ENCODE results near the gene C3orf20. TPM values are rescaled to one million over a fixed set of nuclear protein-coding genes. Genes with fewer than 3 reads are reported as not detected.

The C3orf20 gene
- total and polyA plus RNA-seq, 2 of the 13 experiments (the other 11 are each of a cell fraction or from before 2014, with no cell fraction given) = 0.03 to 0.04 TPM

DNA sequence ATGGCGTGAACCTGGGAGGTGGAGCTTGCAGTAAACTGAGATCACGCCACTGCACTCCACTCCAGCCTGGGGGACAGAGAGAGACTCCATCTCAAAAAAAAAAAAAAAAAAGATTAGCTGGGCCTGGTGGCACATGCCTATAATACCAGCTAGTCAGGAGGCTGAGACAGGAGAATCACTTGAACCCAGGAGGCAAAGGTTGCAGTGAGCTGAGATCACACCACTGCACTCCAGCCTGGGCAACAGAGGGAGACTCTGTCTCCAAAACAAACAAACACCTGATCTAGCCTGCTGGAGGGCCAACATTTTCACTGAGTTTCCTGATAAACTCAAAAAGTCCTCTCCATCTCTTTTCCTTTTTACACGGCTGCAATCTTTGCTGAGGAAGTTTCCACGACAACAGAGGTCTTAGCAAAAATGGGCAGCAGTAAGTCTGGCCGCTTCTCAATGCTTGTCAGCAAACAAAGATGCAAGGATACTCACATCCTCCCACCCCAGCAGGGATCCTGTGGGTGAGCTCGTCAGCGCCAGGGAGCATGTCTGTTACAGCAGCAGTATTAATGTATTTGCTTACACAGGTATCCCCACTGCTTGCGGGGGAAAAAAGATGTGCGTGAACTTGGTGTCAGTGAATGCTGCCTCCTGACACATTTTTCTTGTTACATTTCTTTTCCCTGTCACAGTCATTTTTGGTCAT, 44.4 kb upstream of the C3orf20 start (continued):
- TF ChIP-seq, protein P1, sequence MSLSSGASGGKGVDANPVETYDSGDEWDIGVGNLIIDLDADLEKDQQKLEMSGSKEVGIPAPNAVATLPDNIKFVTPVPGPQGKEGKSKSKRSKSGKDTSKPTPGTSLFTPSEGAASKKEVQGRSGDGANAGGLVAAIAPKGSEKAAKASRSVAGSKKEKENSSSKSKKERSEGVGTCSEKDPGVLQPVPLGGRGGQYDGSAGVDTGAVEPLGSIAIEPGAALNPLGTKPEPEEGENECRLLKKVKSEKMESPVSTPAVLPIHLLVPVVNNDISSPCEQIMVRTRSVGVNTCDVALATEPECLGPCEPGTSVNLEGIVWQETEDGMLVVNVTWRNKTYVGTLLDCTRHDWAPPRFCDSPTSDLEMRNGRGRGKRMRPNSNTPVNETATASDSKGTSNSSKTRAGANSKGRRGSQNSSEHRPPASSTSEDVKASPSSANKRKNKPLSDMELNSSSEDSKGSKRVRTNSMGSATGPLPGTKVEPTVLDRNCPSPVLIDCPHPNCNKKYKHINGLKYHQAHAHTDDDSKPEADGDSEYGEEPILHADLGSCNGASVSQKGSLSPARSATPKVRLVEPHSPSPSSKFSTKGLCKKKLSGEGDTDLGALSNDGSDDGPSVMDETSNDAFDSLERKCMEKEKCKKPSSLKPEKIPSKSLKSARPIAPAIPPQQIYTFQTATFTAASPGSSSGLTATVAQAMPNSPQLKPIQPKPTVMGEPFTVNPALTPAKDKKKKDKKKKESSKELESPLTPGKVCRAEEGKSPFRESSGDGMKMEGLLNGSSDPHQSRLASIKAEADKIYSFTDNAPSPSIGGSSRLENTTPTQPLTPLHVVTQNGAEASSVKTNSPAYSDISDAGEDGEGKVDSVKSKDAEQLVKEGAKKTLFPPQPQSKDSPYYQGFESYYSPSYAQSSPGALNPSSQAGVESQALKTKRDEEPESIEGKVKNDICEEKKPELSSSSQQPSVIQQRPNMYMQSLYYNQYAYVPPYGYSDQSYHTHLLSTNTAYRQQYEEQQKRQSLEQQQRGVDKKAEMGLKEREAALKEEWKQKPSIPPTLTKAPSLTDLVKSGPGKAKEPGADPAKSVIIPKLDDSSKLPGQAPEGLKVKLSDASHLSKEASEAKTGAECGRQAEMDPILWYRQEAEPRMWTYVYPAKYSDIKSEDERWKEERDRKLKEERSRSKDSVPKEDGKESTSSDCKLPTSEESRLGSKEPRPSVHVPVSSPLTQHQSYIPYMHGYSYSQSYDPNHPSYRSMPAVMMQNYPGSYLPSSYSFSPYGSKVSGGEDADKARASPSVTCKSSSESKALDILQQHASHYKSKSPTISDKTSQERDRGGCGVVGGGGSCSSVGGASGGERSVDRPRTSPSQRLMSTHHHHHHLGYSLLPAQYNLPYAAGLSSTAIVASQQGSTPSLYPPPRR (CRISPR knock-in tag; IDR thresholded peaks at IDR 0.05; ENCODE audit: borderline replicate concordance) = no peak
- no peak for TF ChIP-seq HHEX (CRISPR knock-in tag; IDR thresholded peaks at IDR 0.05)

GRCh38 chr3:14631101-14631497, 43.8 kb upstream of the C3orf20 start:
- Histone ChIP-seq H3K4me2 (ENCODE audit: low read depth, low read length) (peak overlapping the region; percentile 32; the same call in 1 of the 2 replicates), H3K9ac (ENCODE audit: insufficient read depth, low read depth, low read length) (no peak overlapping the region), H3K4me1 (ENCODE audit: insufficient read depth, low read length) (peaks cover 57% of the 10 kb centered on the region), H3K27ac (ENCODE audit: extremely low read length, insufficient read depth, low read length) (peak overlapping the region; percentile 58), H3K9me3 (ENCODE audit: low read length) (peaks cover 6% of the 10 kb centered on the region; the same call in 1 of the 2 replicates), H4K20me1 (ENCODE audit: insufficient read depth, low read length) (no peaks in the 10 kb centered on the region), H3K27me3 (ENCODE audit: control insufficient read depth in 1 of 2, insufficient read depth in 2 of 2, low read length in 2 of 2) (peaks cover 1 to 13% of the 10 kb centered on the region in 2 experiments; a peak in 2 of 5 replicates), H3K79me2 (ENCODE audit: insufficient read depth, low read length) (no peaks in the 10 kb centered on the region), H2AFZ (ENCODE audit: low read length) (no peak overlapping the region), H3K4me3 (replicated peaks in 1 of 3; ENCODE audit: insufficient read depth in 1 of 3, low read depth in 2 of 3, low read length in 3 of 3) (no peak overlapping the region), H3K36me3 (replicated peaks in 1 of 2; ENCODE audit: control insufficient read depth in 1 of 2, insufficient read depth in 2 of 2, low read length in 2 of 2) (no peaks in the 10 kb centered on the region)
- ChIA-PET POLR2A (interaction anchor here (1.7 kb wide), 1 partner anchor 20 kb away, joined by 18 read pairs; the partner anchor contains the start of gene CCDC174), CTCF (ENCODE audit: low intra/inter-chr PET ratio, low total read pairs) (no interaction called here)
- no peak for ATAC-seq
- WGBS (ENCODE audit: low lambda C conversion rate) = 39% methylated on average over 3 of the region's 5 CpGs
- TF ChIP-seq RBAK (CRISPR knock-in tag; IDR thresholded peaks at IDR 0.05) = peak; percentile 95
- no peak for TF ChIP-seq ZNF616 (CRISPR knock-in tag; IDR thresholded peaks at IDR 0.05; ENCODE audit: low read depth)
- TF ChIP-seq CBX2 (IDR thresholded peaks at IDR 0.05; ENCODE audit: low read depth, low read length) = no peak
- TF ChIP-seq CBX2 (CRISPR knock-in tag; IDR thresholded peaks at IDR 0.05; ENCODE audit: low read depth) = no peak
- no peak for TF ChIP-seq KLF12 (CRISPR knock-in tag; IDR thresholded peaks at IDR 0.05; ENCODE audit: borderline replicate concordance)
- BruUV-seq (replicated peaks) = no TSS peak
- FAIRE-seq = no peak
- no peak for DNase-seq (ENCODE audit: low spot score)
- intact Hi-C loops (cut with micrococcal nuclease; ENCODE audit: unreplicated experiment) = loop anchor here (5.0 kb wide), 1 partner anchor 291 kb away; no protein-coding TSS in a partner anchor
- in situ Hi-C loops (cut with HindIII; ENCODE audit: extremely low pct_ligation_motif_present, low pct_unique_long_range_greater_than_20kb) = no loop called here

All from HepG2 (cell line).